WTC11 (cell line): ENCODE data around the gene FGF14. TPM values are rescaled to one million over a fixed set of nuclear protein-coding genes. Genes with fewer than 3 reads are reported as not detected.

Source experiments
- ATAC-seq: fragments of 200-7000 bp; cut with Tn5 transposase; 2 replicates; pipeline ENCODE4 v1.10.0; 2021; ENCODE audit warnings: mild to moderate bottlenecking, moderate library complexity
- CTCF ChIA-PET: fragments of 300-600 bp; sonication (Branson Sonifier 250); formaldehyde crosslinking; loops from one replicate; lab custom pipeline; 2021; ENCODE audit warnings: antibody characterized with exemption; lab: Charles Lee
- POLR2A ChIA-PET: fragments of 350-600 bp; sonication (Branson Sonifier 250); formaldehyde crosslinking; loops from one replicate; lab custom pipeline; 2021; ENCODE audit warnings: antibody characterized with exemption; lab: Charles Lee
- DNase-seq: peaks from one replicate; pipeline ENCODE4 v3.0.0; 2021; ENCODE audit warnings: low spot score
- H3K27ac Mint-ChIP-seq: 2 replicates; pipeline ENCODE4 v1.8.0; 2021; ENCODE audit warnings: mixed read lengths
- H3K27me3 Mint-ChIP-seq: 2 replicates; pipeline ENCODE4 v1.8.0; 2021; ENCODE audit warnings: low read depth, mild to moderate bottlenecking, moderate library complexity, mixed read lengths
- H3K36me3 Mint-ChIP-seq: 2 replicates; pipeline ENCODE4 v1.8.0; 2021; ENCODE audit warnings: mixed read lengths
- H3K4me1 Mint-ChIP-seq: 2 replicates; pipeline ENCODE4 v1.8.0; 2022; ENCODE audit warnings: mixed read lengths
- H3K4me3 Mint-ChIP-seq: 2 replicates; pipeline ENCODE4 v1.8.0; 2021; ENCODE audit warnings: mild to moderate bottlenecking, moderate library complexity, mixed read lengths
- H3K9me3 Mint-ChIP-seq: 2 replicates; pipeline ENCODE4 v1.8.0; 2021; ENCODE audit warnings: mixed read lengths
- ATF2 ChIP-seq: sonication (generic); formaldehyde crosslinking; IDR thresholded peaks from 2 replicates; pipeline ENCODE4 v1.8.1; 2022; ENCODE audit warnings: low read depth, missing genetic modification reagents, borderline replicate concordance
- ATF6 ChIP-seq: sonication (generic); formaldehyde crosslinking; IDR thresholded peaks from 2 replicates; pipeline ENCODE4 v1.8.1; 2023; ENCODE audit warnings: mild to moderate bottlenecking, missing genetic modification reagents
- CREB1 ChIP-seq: sonication (generic); formaldehyde crosslinking; IDR thresholded peaks from 2 replicates; pipeline ENCODE4 v1.8.0; 2023; ENCODE audit warnings: mild to moderate bottlenecking, missing genetic modification reagents
- ELF4 ChIP-seq: sonication (generic); formaldehyde crosslinking; IDR thresholded peaks from 2 replicates; pipeline ENCODE4 v1.8.1; 2022; ENCODE audit warnings: low read depth, mild to moderate bottlenecking, moderate library complexity, missing genetic modification reagents
- EMX1 ChIP-seq: fragments of 250-450 bp; sonication (Bioruptor Pico); IDR thresholded peaks from 2 replicates; pipeline ENCODE4 v1.8.0; 2021; ENCODE audit warnings: mild to moderate bottlenecking
- ESRRA ChIP-seq: sonication (generic); formaldehyde crosslinking; IDR thresholded peaks from 2 replicates; pipeline ENCODE4 v1.8.1; 2022; ENCODE audit warnings: mild to moderate bottlenecking, missing genetic modification reagents, borderline replicate concordance
- JAZF1 ChIP-seq: fragments of 250-450 bp; sonication (Bioruptor Pico); IDR thresholded peaks from 2 replicates; pipeline ENCODE4 v1.9.0; 2021; ENCODE audit warnings: moderate library complexity, mild to moderate bottlenecking, inconsistent platforms
- JUN ChIP-seq: sonication (generic); formaldehyde crosslinking; IDR thresholded peaks from 2 replicates; pipeline ENCODE4 v1.8.0; 2023; ENCODE audit warnings: mild to moderate bottlenecking, missing genetic modification reagents
- MXD4 ChIP-seq: fragments of 250-450 bp; sonication (Bioruptor Pico); IDR thresholded peaks from 2 replicates; pipeline ENCODE4 v1.8.0; 2021; ENCODE audit warnings: mild to moderate bottlenecking, moderate library complexity, borderline replicate concordance
- NFE2L1 ChIP-seq: sonication (generic); formaldehyde crosslinking; IDR thresholded peaks from 2 replicates; pipeline ENCODE4 v1.8.1; 2023; ENCODE audit warnings: missing genetic modification reagents
- NR3C1 ChIP-seq: sonication (generic); formaldehyde crosslinking; conservative IDR thresholded peaks from 2 replicates; pipeline ENCODE4 v1.8.1; 2023; ENCODE audit warnings: low read depth, mild to moderate bottlenecking, missing genetic modification reagents
- SMAD3 ChIP-seq: sonication (generic); formaldehyde crosslinking; IDR thresholded peaks from 2 replicates; pipeline ENCODE4 v1.8.0; 2022; ENCODE audit warnings: missing genetic modification reagents, mild to moderate bottlenecking, borderline replicate concordance
- ZNF121 ChIP-seq: sonication (generic); formaldehyde crosslinking; IDR thresholded peaks from 2 replicates; pipeline ENCODE4 v1.8.0; 2023; ENCODE audit warnings: missing genetic modification reagents
- ZNF263 ChIP-seq: sonication (generic); formaldehyde crosslinking; IDR thresholded peaks from 2 replicates; pipeline ENCODE4 v1.8.1; 2022; ENCODE audit warnings: low read depth, mild to moderate bottlenecking, moderate library complexity, missing genetic modification reagents
- ZNF416 ChIP-seq: fragments of 250-450 bp; sonication (Bioruptor Pico); IDR thresholded peaks from 2 replicates; pipeline ENCODE4 v1.9.0; 2021; ENCODE audit warnings: mild to moderate bottlenecking, inconsistent platforms
- ZNF425 ChIP-seq: fragments of 250-450 bp; sonication (Bioruptor Pico); conservative IDR thresholded peaks from 2 replicates; pipeline ENCODE4 v1.9.0; 2021; ENCODE audit warnings: mild to moderate bottlenecking
- total RNA-seq: library from RNA; stranded (reverse); gene quantifications from 3 replicates; pipeline ENCODE4 v1.2.3, GENCODE V29; 2021
- TF ChIP-seq, protein P1 (sequence below): sonication (generic); formaldehyde crosslinking; IDR thresholded peaks from 2 replicates; pipeline ENCODE4 v1.8.1; 2022; ENCODE audit warnings: mild to moderate bottlenecking, moderate library complexity, missing genetic modification reagents
- TF ChIP-seq, protein P2 (sequence below): sonication (generic); formaldehyde crosslinking; IDR thresholded peaks from 2 replicates; pipeline ENCODE4 v1.8.1; 2023; ENCODE audit warnings: mild to moderate bottlenecking, missing genetic modification reagents

The FGF14 gene
- total RNA-seq, 1 experiment from 2014 or later: 0.28 TPM

DNA sequence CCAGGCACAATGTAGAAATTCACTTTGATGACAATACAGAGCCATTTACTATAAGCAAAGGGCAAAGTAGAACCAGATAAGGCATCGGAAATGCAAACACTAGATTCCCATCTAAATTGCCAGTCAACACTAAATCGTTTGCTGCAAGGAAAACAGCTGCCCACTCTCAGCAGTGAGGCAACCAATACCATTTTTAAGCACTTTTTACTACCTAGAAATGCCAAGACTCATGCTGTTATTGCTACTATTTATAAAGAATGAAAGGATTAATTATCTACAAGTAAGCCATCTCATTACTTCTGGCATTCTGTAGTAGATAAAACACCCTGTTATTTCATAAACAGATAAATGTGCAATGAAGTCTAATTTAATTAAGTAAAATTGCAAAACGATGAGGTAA lies 422.0 kb downstream of the FGF14 start (continued):
- TF ChIP-seq NR3C1 (CRISPR knock-in tag) (no peak), ZNF416 (CRISPR knock-in tag) (no peak), JUN (no peak), ZNF121 (no peak)

GRCh38 chr13:101978552-101979315 lies 423.1 kb downstream of the FGF14 start:
- Mint-ChIP-seq H3K27me3 (no peaks in the 10 kb centered on the region), H3K9me3 (no peaks in the 10 kb centered on the region), H3K36me3 (no peaks in the 10 kb centered on the region), H3K27ac (no peak overlapping the region), H3K4me1 (0 out of 2 replicates have a peak, but pooled peaks cover 4% of the 10 kb centered on the region), H3K4me3 (no peak overlapping the region)
- TF ChIP-seq JAZF1 (CRISPR knock-in tag): no peak
- no peak for TF ChIP-seq ZNF263 (CRISPR knock-in tag)
- TF ChIP-seq, protein P1, sequence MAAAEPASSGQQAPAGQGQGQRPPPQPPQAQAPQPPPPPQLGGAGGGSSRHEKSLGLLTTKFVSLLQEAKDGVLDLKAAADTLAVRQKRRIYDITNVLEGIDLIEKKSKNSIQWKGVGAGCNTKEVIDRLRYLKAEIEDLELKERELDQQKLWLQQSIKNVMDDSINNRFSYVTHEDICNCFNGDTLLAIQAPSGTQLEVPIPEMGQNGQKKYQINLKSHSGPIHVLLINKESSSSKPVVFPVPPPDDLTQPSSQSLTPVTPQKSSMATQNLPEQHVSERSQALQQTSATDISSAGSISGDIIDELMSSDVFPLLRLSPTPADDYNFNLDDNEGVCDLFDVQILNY (CRISPR knock-in tag): no peak
- no peak for TF ChIP-seq ESRRA
- ATAC-seq: no peak
- DNase-seq: no peak
- ChIA-PET CTCF (interaction anchor here (1.3 kb wide), 1 partner anchor 112 kb away, joined by 3 read pairs; no protein-coding TSS in a partner anchor), POLR2A (no interaction called here)

DNA sequence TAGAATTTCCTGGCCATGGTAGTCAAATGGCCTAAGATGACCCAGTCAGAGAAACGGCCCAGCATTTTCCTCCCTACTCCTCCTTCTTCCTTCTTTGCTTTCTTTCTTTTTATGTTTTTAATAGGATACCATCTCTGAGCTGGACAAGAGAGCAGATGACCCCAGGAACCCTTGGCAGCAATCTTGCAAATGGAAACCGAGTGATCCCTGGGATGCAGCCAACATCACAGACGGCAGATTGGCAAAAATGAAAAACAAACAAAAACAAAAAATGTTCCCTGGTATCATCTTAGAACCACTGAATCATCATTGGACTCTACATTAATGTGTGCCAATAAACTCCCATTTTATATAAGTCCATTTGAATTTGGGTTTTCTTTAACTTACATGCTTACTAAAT lies 424.4 kb downstream of the FGF14 start:
- no peaks in the 10 kb centered on the region for H3K27me3 Mint-ChIP-seq
- TF ChIP-seq ATF6 (CRISPR knock-in tag) (no peak), CREB1 (CRISPR knock-in tag) (no peak), ZNF425 (no peak), ZNF416 (CRISPR knock-in tag) (no peak)
- TF ChIP-seq, all 79 proteins: peak for 0
- DNase-seq (no peak), ATAC-seq (no peak)
- ChIA-PET POLR2A (no interaction called here), CTCF (no interaction called here)
- H3K4me1 Mint-ChIP-seq: 0 out of 2 replicates have a peak, but pooled peaks cover 4% of the 10 kb centered on the region
- H3K27ac Mint-ChIP-seq: no peak overlapping the region
- no peaks in the 10 kb centered on the region for H3K9me3 Mint-ChIP-seq
- H3K4me3 Mint-ChIP-seq: no peak overlapping the region
- no peaks in the 10 kb centered on the region for H3K36me3 Mint-ChIP-seq

DNA sequence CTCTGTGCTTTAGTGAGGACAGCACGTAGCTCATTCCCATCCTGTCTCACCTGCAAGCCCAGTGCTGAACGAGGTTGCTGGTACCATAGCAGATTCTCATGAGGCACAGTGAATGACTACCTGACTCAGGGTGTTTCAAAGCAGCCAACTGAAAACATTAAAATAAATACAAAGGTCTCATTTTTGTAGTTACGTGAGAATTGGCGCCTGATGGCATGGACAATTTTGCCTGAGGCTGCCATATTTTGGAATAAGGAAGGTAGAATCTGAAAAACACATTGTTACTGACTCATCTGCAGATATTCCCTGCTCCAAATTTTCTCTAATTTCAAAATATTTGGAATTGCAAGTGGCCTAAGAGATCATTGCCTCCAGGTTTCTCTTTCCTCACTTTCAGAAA lies 429.7 kb downstream of the FGF14 start:
- no peaks in the 10 kb centered on the region for H3K27me3 Mint-ChIP-seq
- TF ChIP-seq, protein P2, sequence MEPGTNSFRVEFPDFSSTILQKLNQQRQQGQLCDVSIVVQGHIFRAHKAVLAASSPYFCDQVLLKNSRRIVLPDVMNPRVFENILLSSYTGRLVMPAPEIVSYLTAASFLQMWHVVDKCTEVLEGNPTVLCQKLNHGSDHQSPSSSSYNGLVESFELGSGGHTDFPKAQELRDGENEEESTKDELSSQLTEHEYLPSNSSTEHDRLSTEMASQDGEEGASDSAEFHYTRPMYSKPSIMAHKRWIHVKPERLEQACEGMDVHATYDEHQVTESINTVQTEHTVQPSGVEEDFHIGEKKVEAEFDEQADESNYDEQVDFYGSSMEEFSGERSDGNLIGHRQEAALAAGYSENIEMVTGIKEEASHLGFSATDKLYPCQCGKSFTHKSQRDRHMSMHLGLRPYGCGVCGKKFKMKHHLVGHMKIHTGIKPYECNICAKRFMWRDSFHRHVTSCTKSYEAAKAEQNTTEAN (CRISPR knock-in tag): no peak
- TF ChIP-seq SMAD3 (CRISPR knock-in tag) (no peak), NR3C1 (CRISPR knock-in tag) (no peak), JUN (no peak), ELF4 (CRISPR knock-in tag) (no peak), NFE2L1 (CRISPR knock-in tag) (no peak), EMX1 (CRISPR knock-in tag) (no peak), ATF2 (CRISPR knock-in tag) (no peak), MXD4 (CRISPR knock-in tag) (no peak)
- TF ChIP-seq, all 79 proteins: peak for 0
- Mint-ChIP-seq H3K4me3 (no peak overlapping the region), H3K36me3 (no peaks in the 10 kb centered on the region), H3K4me1 (peaks cover 29% of the 10 kb centered on the region), H3K27ac (no peak overlapping the region), H3K9me3 (0 out of 2 replicates have a peak, but pooled peaks cover 3% of the 10 kb centered on the region)
- no peak for DNase-seq
- no peak for ATAC-seq
- POLR2A ChIA-PET: no interaction called here
- CTCF ChIA-PET: no interaction called here
